GM21737 (cell line): ENCODE data around the gene SERPING1.

Experiments used
- ATAC-seq: cut with Tn5 transposase; IDR thresholded peaks from one replicate; pipeline ENCODE4 v1.9.1; 2021; ENCODE audit warnings: mild to moderate bottlenecking, moderate library complexity; ENCODE audit not compliant: unreplicated experiment

Gene SERPING1

GRCh38 chr11:57596266-57596885 lies 1.1 kb upstream of the SERPING1 start:
- no peak for ATAC-seq

GRCh38 chr11:57597916-57598830 lies 688 bp downstream of the SERPING1 start:
- no peak for ATAC-seq

GRCh38 chr11:57598831-57599155 lies 1.3 kb downstream of the SERPING1 start:
- no peak for ATAC-seq

DNA sequence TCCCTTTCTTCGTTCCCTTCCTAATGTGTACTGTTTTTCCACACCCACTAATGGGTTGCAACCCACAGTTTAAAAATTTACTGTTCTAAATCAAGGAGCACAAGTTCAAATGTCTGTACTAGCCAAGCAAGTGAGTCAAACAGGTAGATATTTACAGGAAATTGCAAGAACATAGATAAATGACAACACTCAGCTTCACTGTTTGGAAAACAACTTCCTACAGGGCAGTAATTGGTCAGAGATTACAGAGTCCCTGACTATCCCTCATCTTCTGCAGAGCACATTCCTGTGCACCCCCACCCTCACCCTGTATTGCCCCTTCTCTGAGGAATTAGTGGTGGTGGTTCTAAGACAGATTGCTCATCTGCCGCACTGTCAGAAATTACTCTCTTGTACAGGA lies 1.9 kb downstream of the SERPING1 start:
- ATAC-seq: no peak

DNA sequence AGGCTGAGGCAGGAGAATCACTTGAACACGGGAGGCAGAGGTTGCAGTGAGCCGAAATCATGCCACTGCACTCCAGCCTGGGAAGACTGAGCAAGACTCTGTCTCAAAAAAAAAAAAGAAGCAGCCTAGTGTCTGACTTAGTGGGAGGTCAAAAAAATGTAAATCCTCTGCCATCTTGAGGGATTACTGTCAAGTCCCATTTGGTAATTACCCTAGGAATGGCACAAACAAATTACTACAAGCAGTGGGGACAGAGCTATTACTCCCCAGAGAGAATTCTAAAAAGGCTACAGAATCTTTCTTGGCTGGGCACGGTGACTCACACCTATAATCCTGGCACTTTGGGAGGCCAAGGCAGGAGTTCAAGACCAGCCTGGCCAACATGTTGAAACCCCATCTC lies 3.8 kb downstream of the SERPING1 start:
- ATAC-seq: no peak

GRCh38 chr11:57604296-57605027 lies 7.0 kb downstream of the SERPING1 start:
- ATAC-seq: no peak

DNA sequence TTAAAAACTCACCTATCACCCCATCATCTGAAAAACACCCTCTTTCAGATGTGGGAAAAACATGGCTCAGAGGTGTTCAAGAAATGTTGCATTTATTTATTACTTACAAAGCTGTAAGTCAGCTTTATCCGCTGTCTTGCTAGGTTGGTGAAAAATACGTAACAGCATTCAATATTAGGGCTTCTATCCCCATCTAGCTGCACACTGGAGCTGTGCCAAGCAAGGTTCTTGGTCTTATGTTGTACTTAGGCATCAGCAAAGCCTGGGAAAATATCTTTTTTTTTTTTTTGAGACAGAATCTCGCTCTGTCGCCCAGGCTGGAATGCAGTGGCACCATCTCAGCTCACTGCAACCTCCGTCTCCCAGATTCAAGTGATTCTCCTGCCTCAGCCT lies 7.5 kb downstream of the SERPING1 start:
- no peak for ATAC-seq

GRCh38 chr11:57610170-57610569 lies 12.7 kb downstream of the SERPING1 start:
- no peak for ATAC-seq

GRCh38 chr11:57614234-57614772 lies 16.8 kb downstream of the SERPING1 start:
- no peak for ATAC-seq

DNA sequence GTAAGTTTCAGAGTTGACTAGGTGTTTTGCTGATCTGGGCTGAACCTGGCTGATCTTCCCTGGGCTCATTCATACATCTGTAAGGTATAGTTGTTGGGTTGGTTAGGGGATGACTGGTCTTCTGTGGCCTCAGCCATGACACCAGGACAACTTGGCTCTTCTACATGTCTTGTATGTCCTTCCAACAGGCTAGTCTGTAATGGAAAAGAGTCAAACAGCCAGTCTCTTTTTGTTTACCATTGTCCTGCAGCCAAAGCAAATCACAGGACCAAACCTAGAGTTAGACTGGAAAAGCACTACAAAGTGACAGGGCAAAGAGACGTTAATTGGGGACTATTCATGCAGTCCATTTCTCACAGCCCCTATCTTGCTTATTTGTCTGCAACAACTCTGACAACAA lies 17.8 kb downstream of the SERPING1 start:
- ATAC-seq: no peak

DNA sequence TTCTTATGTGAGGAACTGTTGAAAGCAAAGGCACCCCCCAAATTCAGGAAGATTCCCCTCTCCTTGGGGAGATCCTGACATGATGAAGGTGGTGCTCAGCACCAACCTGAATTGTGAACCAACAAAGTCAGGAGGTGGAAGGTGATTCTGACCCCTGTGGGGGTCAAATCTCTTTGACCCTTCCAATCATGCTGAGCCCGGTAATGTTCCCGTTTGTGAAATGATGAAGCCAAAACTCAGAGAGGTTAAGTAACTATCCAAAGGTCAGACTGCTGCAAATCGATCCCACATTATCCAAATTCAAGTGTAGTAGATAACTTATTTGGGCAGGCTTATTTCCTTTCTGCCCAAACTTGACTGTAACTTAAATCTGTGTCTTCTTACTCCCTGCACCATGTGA lies 19.1 kb downstream of the SERPING1 start:
- ATAC-seq: no peak

DNA sequence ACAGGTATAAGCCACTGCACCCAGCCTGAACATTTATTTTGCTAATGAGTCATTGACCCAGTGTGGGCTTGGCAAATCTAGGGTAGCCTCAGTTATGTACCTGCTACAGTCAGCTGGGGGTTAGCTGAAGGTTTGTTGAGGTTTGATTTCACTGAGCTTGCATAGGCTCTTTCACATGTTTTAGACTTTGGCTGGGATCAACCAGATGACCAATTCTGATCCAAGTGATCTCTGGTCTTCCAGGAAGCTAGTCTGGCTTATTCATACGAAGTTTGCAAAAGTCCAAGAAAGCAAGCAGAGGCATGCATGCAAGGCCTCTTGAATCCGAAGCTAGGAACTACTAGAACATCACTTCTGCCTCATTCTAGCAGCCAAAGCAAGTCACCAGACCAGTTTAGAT lies 21.0 kb downstream of the SERPING1 start:
- ATAC-seq: no peak

- ATAC-seq: no peak
Observed at GRCh38 chr11:57619331-57619730, 21.8 kb downstream of the SERPING1 start.

DNA sequence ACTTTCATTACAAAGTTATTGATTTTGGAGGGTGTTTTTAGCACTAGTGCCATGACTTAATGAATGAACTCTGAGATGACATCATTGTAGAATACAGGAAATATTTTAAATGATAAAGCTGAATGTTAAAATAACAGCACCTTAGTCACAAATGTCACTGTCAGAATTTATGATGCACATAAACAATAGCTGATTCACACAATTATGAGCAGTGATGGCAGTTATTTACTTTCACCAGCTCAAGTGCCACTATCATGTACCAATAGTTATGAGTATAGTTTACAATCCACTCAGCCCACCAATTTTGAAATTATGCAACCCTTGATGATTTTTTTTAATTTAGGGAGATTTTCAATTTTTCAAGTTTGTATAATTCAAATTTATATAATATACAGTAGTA lies 23.0 kb downstream of the SERPING1 start:
- ATAC-seq: no peak

- ATAC-seq: no peak
Observed at GRCh38 chr11:57622263-57622662, 24.8 kb downstream of the SERPING1 start.

GRCh38 chr11:57624864-57625263 lies 27.4 kb downstream of the SERPING1 start:
- ATAC-seq: no peak

- no peak for ATAC-seq
Observed at GRCh38 chr11:57626895-57627294, 29.4 kb downstream of the SERPING1 start.

DNA sequence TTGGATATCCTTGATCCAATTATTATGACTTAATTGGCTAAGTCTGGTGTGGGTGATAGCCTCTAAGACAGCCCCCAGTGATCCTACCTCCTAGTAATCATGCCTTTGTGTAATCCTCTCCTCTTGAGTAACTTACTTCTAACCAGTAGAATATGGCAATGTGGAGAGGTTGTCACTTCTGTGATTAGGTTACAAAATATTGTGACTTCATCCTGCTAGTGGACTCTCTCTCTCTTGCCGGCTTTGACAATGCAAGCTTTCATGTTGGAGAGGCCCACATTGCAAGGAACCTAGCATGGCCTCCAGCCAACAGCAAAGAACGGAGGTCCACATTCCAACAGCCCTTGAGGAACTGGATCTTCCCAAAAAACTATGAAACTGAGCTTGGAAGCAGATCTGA lies 32.7 kb downstream of the SERPING1 start:
- ATAC-seq: no peak

DNA sequence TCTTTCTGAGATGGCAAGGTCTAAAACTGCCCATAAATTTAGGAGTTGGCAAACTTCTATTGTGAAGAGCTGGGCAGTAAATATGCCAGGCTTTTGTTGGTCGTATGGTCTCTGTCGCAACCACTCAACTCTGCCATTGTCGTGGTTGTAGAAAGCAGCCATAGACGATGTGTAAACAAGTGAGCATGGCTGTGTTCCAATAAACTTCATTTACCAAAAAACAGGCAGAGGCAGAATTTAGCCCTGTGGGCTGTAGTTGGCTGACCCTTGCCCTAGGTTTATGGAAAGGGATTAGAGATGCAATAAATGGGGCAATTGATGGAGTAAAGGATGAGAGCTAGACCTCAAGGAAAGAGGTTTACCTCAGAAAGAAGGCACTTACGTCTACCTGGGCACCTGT lies 34.6 kb downstream of the SERPING1 start:
- no peak for ATAC-seq

GRCh38 chr11:57633394-57634070 lies 36.0 kb downstream of the SERPING1 start:
- ATAC-seq: no peak

DNA sequence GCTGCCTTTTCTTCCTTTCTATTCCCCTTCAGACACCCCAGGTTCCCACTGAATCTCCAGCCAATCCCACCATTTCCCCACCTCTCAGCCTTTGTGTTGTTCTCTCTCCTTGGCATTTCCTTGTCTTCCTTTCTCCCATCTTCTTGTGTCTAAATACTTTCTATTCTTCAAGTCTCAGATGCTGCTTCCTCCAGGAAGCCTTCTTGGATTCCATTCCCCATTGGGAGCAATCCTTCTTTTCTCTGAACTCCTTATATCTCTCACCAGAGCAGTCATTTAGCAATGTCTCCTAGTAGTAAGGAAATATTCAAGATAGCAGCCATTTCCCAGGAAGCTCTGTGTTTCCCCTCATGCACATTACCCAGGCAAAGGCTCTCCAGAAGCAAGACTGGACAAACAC lies 36.8 kb downstream of the SERPING1 start:
- ATAC-seq: no peak
